ENCODE data around the gene TTLL10. TPM values are rescaled to one million over a fixed set of nuclear protein-coding genes. Genes with fewer than 3 reads are reported as not detected.
"Not testable (repeated sequence)": the region's sequence is repeated elsewhere in the genome, so short reads cannot be mapped to it uniquely, and the experiment has no call there.

TTLL10 gene
- total and polyA plus RNA-seq, 5 experiments from 2014 or later = not detected

DNA sequence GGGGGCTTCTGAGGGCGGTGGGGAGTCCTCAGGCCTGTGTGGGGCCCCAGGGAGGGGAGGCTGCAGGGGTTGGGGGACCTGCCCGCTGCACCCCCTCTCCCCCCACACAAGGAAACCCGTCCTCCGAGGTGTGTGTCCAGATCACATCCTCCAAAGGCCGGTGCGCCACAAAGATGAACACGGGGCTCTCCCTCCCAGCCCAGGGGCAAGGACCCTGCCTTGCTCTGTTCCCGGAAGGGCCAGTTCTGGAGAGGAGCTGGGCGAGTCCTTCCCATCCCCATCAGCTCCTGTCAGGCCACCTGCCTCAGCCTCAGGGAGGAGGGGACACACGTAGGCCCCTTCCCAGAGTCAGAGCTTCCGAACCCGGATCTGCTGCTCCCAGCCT is 2.5 kb upstream of the TTLL10 start:
- ATAC-seq (no peak), DNase-seq (peak in 1 of 10 donors; percentile 63)
- Mint-ChIP-seq H3K36me3 (no peaks in the 10 kb centered on the region), H3K9me3 (no peaks in the 10 kb centered on the region), H3K27ac (no peak overlapping the region), H3K4me3 (peak overlapping the region in 1 of 10 donors; percentile 28), H3K27me3 (peaks cover 0 to 6% (median 0%) of the 10 kb centered on the region in 5 donors), H3K4me1 (peaks cover 7 to 33% (median 18%) of the 10 kb centered on the region in 4 donors)
- POLR2A ChIA-PET = interaction anchor here (2.4 kb wide), 1 partner anchor 13 kb away, joined by 11 read pairs; no protein-coding TSS in a partner anchor

DNA sequence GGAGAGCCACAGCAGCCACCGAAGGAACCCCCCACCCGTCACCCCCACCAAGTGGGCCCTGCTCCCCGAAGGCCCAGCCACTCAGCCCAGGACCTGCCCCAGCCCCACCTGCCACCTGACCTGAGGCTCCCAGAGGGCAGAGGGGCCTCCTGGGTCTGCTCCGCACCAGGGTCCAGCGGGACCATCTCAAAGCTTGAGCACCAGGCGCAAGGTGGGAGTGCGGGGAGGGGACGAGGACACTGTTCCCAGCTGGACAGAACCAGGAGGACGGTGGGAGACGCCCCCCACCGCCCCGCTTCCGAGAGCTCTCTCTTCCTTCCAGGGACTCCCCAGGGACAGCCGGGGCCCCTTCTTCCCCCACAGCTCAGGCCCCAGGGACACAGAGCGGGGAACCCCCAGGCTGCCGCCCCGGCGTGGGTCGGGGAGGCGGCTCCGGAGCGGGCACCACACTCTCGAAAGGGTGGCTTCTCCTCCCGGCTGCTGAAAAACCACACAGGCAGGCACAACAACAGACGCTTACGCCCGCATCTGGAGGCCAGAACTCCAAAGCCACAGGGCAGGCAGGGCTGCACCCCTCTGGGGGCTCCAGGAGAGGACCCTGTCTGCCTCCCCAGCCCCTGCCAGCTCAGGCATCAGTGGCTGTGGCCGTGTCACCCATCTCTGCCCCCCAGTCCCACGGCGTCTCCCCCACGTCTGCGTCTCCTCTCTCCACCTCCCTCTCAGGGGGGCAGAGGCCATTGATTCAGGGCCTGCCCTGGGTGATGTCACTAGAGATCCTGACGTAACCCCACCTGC is 1.9 kb upstream of the TTLL10 start:
- no peaks in the 10 kb centered on the region for H3K36me3 Mint-ChIP-seq
- H3K9me3 Mint-ChIP-seq = no peaks in the 10 kb centered on the region
- H3K4me1 Mint-ChIP-seq = peaks cover 7 to 33% (median 18%) of the 10 kb centered on the region in 4 donors
- peak overlapping the region; percentile 12 to 81 (median 62) for H3K4me3 Mint-ChIP-seq
- peaks cover 0 to 6% (median under 1%) of the 10 kb centered on the region in 5 donors for H3K27me3 Mint-ChIP-seq
- peak overlapping the region in 8 of 10 donors; percentile 56 to 97 (median 74) for H3K27ac Mint-ChIP-seq
- POLR2A ChIA-PET = interaction anchor here (1.3 to 2.4 kb wide), 2 partner anchors 10 to 13 kb away, joined by 5 to 11 read pairs; no protein-coding TSS in a partner anchor
- ATAC-seq = peak; percentile 69 to 72
- DNase-seq = peak; percentile 5 to 75 (median 52)

DNA sequence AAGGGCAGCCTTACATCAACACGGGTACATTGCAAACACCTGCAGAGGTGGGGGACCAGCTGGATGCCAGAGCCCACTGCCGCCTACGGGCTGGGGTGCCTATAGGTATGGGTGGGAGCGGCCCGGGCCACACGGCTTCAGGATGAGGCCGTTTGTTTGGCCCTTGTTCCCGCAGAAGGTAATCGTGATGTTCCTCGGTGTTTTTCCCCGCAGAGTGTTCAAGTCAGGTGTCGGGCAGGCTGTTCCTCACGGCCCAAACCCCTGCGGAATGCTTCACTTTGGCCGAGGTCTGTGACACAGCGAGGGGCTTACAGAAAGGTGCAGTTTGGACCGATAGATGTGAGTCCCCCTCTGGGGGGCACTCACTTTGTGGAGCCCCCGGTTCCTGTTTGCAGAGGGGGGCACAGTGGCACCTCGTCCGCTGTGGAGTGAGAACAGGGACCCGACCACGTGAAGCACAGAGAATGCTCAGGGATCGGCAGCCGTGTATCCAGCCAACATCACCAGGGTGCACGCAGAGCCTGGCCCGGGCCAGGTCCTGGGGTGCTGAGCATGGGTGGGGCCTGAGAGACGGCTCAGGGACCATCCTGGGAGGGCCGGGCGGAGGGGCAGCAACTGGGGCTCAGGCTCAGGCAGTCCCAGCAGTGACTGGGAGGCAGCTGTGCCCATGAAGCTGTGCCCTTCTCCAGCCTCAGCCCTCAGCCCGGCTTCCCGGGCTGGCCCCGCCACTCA is 453 bp upstream of the TTLL10 start:
- H3K27me3 Mint-ChIP-seq = peaks cover 0 to 6% (median 4%) of the 10 kb centered on the region in 5 donors
- ATAC-seq (no peak), DNase-seq (peak in 1 of 10 donors; percentile 37)
- H3K4me1 Mint-ChIP-seq = peaks cover 11 to 33% (median 20%) of the 10 kb centered on the region in 4 donors
- H3K27ac Mint-ChIP-seq = peak overlapping the region in 3 of 10 donors; percentile 15 to 53 (median 28)
- no peaks in the 10 kb centered on the region for H3K9me3 Mint-ChIP-seq
- POLR2A ChIA-PET = interaction anchor here (0.8 to 2.4 kb wide), 4 partner anchors 8 to 99 kb away, joined by 3 to 11 read pairs (median 4); no protein-coding TSS in a partner anchor
- H3K36me3 Mint-ChIP-seq = no peaks in the 10 kb centered on the region
- peak overlapping the region in 7 of 10 donors; percentile 10 to 64 (median 38) for H3K4me3 Mint-ChIP-seq

DNA sequence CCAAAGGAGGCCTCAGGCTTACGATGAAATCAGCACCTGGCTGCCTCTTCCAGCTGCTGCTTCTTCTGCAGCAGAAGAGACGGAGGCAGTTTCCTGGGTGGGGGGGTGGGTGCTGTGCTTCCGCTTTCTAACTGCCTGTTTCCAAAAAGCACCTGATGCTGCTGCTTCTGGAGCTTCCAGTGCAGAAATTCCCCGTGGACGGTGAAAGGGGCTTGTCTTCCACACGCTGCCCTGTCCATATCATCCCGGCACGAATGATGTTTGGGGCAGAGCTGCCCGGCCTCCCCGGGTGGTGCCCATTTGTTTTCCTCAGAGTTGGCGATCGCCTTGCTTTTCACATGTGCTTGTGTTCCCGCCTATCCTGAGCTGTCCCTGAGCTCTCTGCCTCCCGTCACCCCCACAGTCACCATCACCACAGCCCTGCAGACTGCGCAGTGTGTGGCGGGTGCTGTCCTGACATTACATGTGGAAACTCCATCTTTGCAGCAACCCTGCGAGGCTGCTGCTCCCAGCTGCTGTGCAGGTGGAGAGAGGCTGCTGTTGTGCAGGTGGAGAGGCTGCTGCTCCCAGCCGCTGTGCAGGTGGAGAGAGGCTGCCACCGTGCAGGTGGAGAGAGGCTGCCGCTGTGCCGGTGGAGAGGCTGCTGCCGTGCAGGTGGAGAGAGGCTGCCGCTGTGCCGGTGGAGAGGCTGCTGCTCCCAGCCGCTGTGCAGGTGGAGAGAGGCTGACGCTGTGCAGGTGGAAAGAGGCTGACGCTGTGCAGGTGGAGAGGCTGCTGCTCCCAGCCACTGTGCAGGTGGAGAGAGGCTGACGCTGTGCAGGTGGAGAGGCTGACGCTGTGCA is 1.8 kb downstream of the TTLL10 start:
- Mint-ChIP-seq H3K9me3 (no peaks in the 10 kb centered on the region), H3K36me3 (no peaks in the 10 kb centered on the region), H3K4me1 (peaks cover 8 to 26% (median 14%) of the 10 kb centered on the region in 4 donors), H3K27me3 (peaks cover 0 to 4% (median 2%) of the 10 kb centered on the region in 5 donors), H3K4me3 (no peak overlapping the region), H3K27ac (peak overlapping the region in 2 of 10 donors; percentile 45 to 57)
- no peak for ATAC-seq
- POLR2A ChIA-PET = interaction anchor here (1.0 kb wide), 1 partner anchor 132 kb away, joined by 4 read pairs; no protein-coding TSS in a partner anchor
- DNase-seq = peak in 1 of 10 donors; percentile 53

DNA sequence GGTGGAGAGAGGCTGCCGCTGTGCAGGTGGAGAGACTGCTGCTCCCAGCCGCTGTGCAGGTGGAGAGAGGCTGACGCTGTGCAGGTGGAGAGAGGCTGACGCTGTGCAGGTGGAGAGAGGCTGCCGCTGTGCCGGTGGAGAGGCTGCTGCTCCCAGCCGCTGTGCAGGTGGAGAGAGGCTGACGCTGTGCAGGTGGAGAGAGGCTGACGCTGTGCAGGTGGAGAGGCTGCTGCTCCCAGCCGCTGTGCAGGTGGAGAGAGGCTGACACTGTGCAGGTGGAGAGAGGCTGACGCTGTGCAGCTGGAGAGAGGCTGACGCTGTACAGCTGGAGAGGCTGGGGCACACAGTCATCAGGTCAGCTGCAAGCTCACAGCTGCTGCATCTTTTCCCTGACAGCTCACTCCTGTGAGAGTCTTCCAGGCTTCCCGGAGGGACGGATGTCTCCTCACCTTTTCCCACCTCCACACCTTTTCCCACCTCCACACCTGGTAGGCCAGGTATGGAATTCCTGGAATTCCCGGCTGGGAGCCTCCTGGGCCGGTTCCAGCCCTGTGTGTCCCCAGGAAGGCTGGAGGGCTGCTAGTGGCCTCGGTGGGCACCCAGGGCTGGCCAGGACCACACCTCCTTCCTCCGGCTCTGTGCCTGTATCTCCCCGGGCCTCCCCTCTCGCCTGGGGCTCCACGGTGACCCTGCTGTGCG is 2.5 kb downstream of the TTLL10 start:
- H3K36me3 Mint-ChIP-seq, H3K27me3 Mint-ChIP-seq: not testable (repeated sequence)
- POLR2A ChIA-PET = interaction anchor here (1.0 kb wide), 1 partner anchor 131 kb away, joined by 4 read pairs; no protein-coding TSS in a partner anchor

DNA sequence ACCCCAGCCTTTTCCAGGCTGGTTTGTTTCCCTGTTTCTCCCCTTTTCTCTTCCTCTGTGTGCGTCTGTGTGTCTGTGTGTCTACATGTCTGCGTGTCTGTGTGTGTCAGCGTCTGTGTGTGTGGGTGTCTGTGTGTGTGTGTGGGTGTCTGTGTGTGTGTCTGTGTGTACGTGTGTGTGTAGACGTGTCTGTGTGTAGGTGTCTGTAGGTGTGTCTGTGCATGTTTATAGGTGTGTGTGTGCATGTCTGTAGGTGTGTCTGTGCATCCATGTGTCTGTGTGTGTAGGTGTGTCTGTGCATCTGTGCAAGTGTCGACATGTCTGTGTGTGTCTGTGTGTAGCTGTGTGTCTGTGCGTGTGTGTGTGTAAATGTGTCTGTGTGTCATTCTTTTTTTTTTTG is 3.3 kb downstream of the TTLL10 start:
- Mint-ChIP-seq H3K9me3 (no peaks in the 10 kb centered on the region), H3K27ac (peak overlapping the region in 4 of 10 donors; percentile 8 to 69 (median 30)), H3K4me1 (peaks cover 7 to 25% (median 14%) of the 10 kb centered on the region in 4 donors), H3K4me3 (no peak overlapping the region), H3K27me3 (peaks cover 0 to 10% (median 4%) of the 10 kb centered on the region in 5 donors), H3K36me3 (no peaks in the 10 kb centered on the region)
- ATAC-seq = no peak
- peak in 1 of 10 donors; percentile 18 for DNase-seq
- POLR2A ChIA-PET = no interaction called here

More for the DNA sequence above, 2.5 kb downstream of the TTLL10 start:
- H3K4me1 Mint-ChIP-seq = peaks cover 9 to 27% (median 14%) of the 10 kb centered on the region in 4 donors
- not testable (repeated sequence) for H3K4me3 Mint-ChIP-seq, H3K9me3 Mint-ChIP-seq, ATAC-seq
- H3K27ac Mint-ChIP-seq = peak overlapping the region in 2 of 10 donors; percentile 7 to 18
- DNase-seq = peak in 1 of 10 donors; percentile 21

DNA sequence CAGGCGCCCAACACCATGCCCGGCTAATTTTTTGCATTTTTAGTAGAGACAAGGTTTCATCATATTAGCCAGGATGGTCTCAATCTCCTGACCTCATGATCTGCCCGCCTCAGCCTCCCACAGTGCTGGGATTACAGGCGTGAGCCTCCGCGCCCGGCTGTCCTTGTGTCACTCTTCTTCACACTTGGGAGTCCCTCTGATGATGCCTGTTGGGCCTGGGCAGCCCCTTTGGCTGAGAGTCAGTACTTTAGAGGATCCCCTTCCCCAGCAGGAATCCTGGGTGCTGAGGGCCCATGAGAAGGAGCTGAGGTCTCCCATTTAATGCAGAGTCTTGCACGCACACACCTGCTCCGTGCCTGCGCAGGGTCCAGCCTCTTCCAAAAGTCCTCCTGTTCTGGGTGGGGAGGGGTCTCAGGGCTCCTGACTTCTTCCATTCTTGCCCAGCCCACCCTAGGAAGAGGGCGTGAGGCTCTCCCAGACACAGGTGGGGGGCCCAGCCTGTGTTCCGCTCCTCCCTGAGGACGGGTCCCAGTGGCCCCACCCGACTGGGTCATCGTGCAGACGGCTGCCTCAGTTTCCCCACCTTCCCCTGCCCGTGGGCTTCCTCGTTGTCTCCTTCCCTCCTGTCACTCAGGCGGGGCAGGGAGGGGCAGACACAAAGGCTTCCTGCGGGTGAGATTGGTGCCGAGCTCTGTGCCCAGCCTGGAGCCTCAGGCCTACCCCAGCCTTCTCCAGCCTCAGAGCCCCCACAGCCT is 3.9 kb downstream of the TTLL10 start:
- POLR2A ChIA-PET = no interaction called here
- ATAC-seq = no peak
- H3K36me3 Mint-ChIP-seq = no peaks in the 10 kb centered on the region
- peaks cover 0 to 10% (median 4%) of the 10 kb centered on the region in 5 donors for H3K27me3 Mint-ChIP-seq
- H3K4me3 Mint-ChIP-seq = no peak overlapping the region
- H3K27ac Mint-ChIP-seq = no peak overlapping the region
- peak in 1 of 10 donors; percentile 55 for DNase-seq
- H3K9me3 Mint-ChIP-seq = no peaks in the 10 kb centered on the region
- peaks cover 7 to 25% (median 13%) of the 10 kb centered on the region in 4 donors for H3K4me1 Mint-ChIP-seq

DNA sequence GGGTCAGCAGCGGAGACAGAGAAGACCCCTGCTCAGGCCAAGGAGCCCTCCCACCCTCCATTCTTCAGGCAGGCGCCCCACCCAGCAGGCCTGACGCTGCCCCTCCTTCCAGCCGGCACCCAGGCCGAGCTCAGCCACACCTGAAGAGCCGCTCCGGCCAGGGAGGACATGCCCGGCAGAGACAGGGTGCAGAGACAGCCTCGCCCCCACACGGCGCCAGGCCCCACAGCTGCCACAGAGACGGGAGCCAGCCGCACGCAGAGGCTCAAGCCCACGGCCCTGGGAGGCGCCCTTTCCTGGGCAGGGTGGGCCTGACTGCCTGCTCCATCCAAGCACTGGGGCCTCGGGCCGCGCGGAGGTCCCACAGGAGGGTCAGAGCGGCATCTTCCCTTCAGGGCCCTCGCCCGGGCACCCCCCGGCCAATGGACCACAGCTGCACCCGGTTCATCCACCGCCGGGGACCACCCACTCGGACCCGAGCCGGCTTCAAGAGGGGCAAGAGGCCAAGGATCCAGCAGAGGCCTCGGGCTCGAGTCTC is 5.2 kb downstream of the TTLL10 start:
- H3K9me3 Mint-ChIP-seq = no peaks in the 10 kb centered on the region
- H3K4me1 Mint-ChIP-seq = peaks cover 7 to 20% (median 15%) of the 10 kb centered on the region in 4 donors
- no peak overlapping the region for H3K4me3 Mint-ChIP-seq
- POLR2A ChIA-PET = no interaction called here
- H3K27me3 Mint-ChIP-seq = peaks cover 0 to 12% (median 4%) of the 10 kb centered on the region in 5 donors
- no peak overlapping the region for H3K27ac Mint-ChIP-seq
- ATAC-seq (no peak), DNase-seq (peak in 2 of 10 donors; percentile 6 to 50)
- no peaks in the 10 kb centered on the region for H3K36me3 Mint-ChIP-seq

DNA sequence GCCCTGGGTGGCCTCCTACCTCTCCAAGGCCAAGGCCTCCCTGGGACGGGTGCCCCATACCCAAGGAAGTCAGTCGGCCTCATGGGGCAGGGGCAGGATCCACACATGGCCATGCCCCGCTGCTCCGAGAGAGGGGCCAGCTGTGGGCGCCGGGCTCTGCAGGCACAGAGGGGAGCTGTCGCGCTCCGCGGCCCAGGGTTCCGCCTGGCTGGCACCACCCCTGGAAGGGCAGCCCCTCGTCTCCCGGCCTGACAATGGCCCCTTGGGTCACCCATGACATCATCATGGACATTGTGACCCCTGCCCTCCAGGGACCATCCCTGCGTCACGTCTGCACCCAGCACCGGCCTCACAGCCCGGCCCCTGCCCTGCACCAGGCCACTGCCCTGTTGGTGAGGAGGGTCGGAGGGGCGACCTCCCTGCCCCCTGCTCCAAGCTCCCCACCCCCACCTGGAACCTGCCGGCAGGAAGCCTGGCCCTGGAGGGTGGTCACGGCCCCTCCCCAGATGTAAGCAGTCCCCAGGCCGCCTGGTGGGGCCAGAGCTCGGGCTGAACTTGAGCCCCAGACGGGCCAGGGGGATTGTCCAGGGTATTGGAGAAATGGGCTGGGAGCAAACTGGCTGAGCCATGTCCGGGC is 5.8 kb downstream of the TTLL10 start:
- H3K27me3 Mint-ChIP-seq = peaks cover 0 to 12% (median 4%) of the 10 kb centered on the region in 5 donors
- no peaks in the 10 kb centered on the region for H3K36me3 Mint-ChIP-seq
- no peak overlapping the region for H3K4me3 Mint-ChIP-seq
- peaks cover 7 to 17% (median 13%) of the 10 kb centered on the region in 4 donors for H3K4me1 Mint-ChIP-seq
- ATAC-seq = no peak
- peak in 2 of 10 donors; percentile 4 to 62 for DNase-seq
- H3K9me3 Mint-ChIP-seq = no peaks in the 10 kb centered on the region
- POLR2A ChIA-PET = no interaction called here
- H3K27ac Mint-ChIP-seq = peak overlapping the region in 1 of 10 donors; percentile 49

DNA sequence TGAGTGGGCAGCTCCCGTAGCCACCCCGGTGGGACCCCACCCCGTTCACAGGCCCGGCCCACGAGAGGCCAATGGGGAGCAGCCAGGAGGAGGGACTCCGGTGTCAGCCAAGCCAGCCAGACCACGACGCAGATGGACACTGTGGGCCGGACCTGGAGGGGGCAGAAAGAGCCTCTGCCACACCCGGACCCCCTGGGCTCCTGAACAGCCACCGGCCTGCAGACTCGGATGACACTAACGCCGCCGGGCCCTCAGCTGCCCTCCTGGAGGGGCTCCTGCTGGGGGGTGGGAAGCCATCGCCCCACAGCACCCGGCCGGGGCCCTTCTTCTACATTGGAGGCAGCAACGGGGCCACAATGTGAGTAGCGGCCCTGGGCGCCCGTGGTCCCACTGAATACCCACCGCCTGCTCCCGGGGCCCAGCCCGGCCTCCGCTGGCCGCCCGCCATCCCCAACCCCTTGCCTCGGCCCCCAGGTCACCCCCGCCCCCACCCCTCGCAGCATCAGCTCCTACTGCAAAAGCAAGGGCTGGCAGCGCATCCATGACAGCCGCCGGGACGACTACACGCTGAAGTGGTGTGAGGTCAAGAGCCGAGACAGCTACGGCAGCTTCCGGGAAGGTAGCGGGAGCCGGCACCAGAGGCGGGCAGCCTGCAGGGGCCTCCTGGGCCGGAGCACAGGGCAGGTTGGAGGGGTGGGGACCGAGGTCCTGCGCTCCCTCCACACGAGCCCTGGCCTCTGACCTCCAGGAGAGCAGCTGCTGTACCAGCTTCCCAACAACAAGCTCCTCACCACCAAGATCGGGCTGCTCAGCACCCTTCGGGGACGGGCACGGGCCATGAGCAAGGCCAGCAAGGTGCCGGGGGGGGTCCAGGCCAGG is 6.5 kb downstream of the TTLL10 start:
- no peak overlapping the region for H3K27ac Mint-ChIP-seq
- POLR2A ChIA-PET = no interaction called here
- H3K4me3 Mint-ChIP-seq = no peak overlapping the region
- H3K27me3 Mint-ChIP-seq = peaks cover 0 to 12% (median 4%) of the 10 kb centered on the region in 5 donors
- H3K36me3 Mint-ChIP-seq = no peaks in the 10 kb centered on the region
- no peaks in the 10 kb centered on the region for H3K9me3 Mint-ChIP-seq
- peaks cover 7 to 15% (median 13%) of the 10 kb centered on the region in 4 donors for H3K4me1 Mint-ChIP-seq
- ATAC-seq (no peak), DNase-seq (peak in 2 of 10 donors; percentile 4 to 52)

Measured in naive thymus-derived CD8-positive, alpha-beta T cell (primary cell).